Measurements from ENCODE around the gene TEKT3. TPM values are rescaled to one million over a fixed set of nuclear protein-coding genes. Genes with fewer than 3 reads are reported as not detected.
A peak's percentile ranks its signal among the peaks of the same experiment; 100 is the strongest.

The TEKT3 gene
- total and polyA plus RNA-seq, 2 experiments from 2014 or later, result 0.12 TPM; not detected in 1

GRCh38 chr17:15271741-15272140 is 69.7 kb downstream of the TEKT3 start:
- Histone ChIP-seq H3K4me3 (no peak overlapping the region), H3K9me3 (ENCODE audit: low read depth) (no peaks in the 10 kb centered on the region), H3K4me1 (ENCODE audit: low read depth) (no peaks in the 10 kb centered on the region), H3K27ac (no peak overlapping the region), H3K27me3 (peaks cover 27% of the 10 kb centered on the region), H3K36me3 (no peaks in the 10 kb centered on the region)
- DNase-seq (ENCODE audit: low read depth in 1 of 2, low spot score in 1 of 2), result no peak
- no peak for TF ChIP-seq CTCF (IDR thresholded peaks at IDR 0.05; ENCODE audit: low read depth, low read length)

- Histone ChIP-seq H3K27me3 (peaks cover 36% of the 10 kb centered on the region), H3K4me3 (no peak overlapping the region), H3K9me3 (ENCODE audit: low read depth) (no peaks in the 10 kb centered on the region), H3K36me3 (no peaks in the 10 kb centered on the region), H3K27ac (no peak overlapping the region), H3K4me1 (ENCODE audit: low read depth) (no peaks in the 10 kb centered on the region)
- no peak for TF ChIP-seq CTCF (IDR thresholded peaks at IDR 0.05; ENCODE audit: low read depth, low read length)
- no peak for DNase-seq (ENCODE audit: low read depth in 1 of 2, low spot score in 1 of 2)
Observed at GRCh38 chr17:15270628-15271381, 70.6 kb downstream of the TEKT3 start.

GRCh38 chr17:15269780-15270089 is 71.7 kb downstream of the TEKT3 start:
- Histone ChIP-seq H3K4me3 (no peak overlapping the region), H3K27me3 (peaks cover 47% of the 10 kb centered on the region), H3K36me3 (no peaks in the 10 kb centered on the region), H3K4me1 (ENCODE audit: low read depth) (no peaks in the 10 kb centered on the region), H3K27ac (no peak overlapping the region), H3K9me3 (ENCODE audit: low read depth) (no peaks in the 10 kb centered on the region)
- peak in 1 of 2 donors; percentile 83 for DNase-seq (ENCODE audit: low read depth in 1 of 2, low spot score in 1 of 2)
- no peak for TF ChIP-seq CTCF (IDR thresholded peaks at IDR 0.05; ENCODE audit: low read depth, low read length)

GRCh38 chr17:15269087-15269779 is 72.2 kb downstream of the TEKT3 start:
- Histone ChIP-seq H3K4me1 (ENCODE audit: low read depth) (no peaks in the 10 kb centered on the region), H3K36me3 (no peaks in the 10 kb centered on the region), H3K4me3 (no peak overlapping the region), H3K9me3 (ENCODE audit: low read depth) (no peaks in the 10 kb centered on the region), H3K27me3 (peaks cover 52% of the 10 kb centered on the region), H3K27ac (no peak overlapping the region)
- TF ChIP-seq CTCF (IDR thresholded peaks at IDR 0.05; ENCODE audit: low read depth, low read length), result no peak
- no peak for DNase-seq (ENCODE audit: low read depth in 1 of 2, low spot score in 1 of 2)

GRCh38 chr17:15268461-15268860 is 72.9 kb downstream of the TEKT3 start:
- H3K27me3 ChIP-seq, result peaks cover 60% of the 10 kb centered on the region
- no peaks in the 10 kb centered on the region for H3K36me3 ChIP-seq
- no peak for DNase-seq (ENCODE audit: low read depth in 1 of 2, low spot score in 1 of 2)
- no peak overlapping the region for H3K4me3 ChIP-seq
- H3K27ac ChIP-seq, result no peak overlapping the region
- no peaks in the 10 kb centered on the region for H3K9me3 ChIP-seq (ENCODE audit: low read depth)
- no peaks in the 10 kb centered on the region for H3K4me1 ChIP-seq (ENCODE audit: low read depth)
- TF ChIP-seq CTCF (IDR thresholded peaks at IDR 0.05; ENCODE audit: low read depth, low read length), result no peak
